ENCODE results near the gene ZSWIM1. TPM values are rescaled to one million over a fixed set of nuclear protein-coding genes. Genes with fewer than 3 reads are reported as not detected.
A peak's percentile ranks its signal among the peaks of the same experiment; 100 is the strongest.

The ZSWIM1 gene
- total RNA-seq, 1 donor from 2014 or later: 12.6 TPM

DNA sequence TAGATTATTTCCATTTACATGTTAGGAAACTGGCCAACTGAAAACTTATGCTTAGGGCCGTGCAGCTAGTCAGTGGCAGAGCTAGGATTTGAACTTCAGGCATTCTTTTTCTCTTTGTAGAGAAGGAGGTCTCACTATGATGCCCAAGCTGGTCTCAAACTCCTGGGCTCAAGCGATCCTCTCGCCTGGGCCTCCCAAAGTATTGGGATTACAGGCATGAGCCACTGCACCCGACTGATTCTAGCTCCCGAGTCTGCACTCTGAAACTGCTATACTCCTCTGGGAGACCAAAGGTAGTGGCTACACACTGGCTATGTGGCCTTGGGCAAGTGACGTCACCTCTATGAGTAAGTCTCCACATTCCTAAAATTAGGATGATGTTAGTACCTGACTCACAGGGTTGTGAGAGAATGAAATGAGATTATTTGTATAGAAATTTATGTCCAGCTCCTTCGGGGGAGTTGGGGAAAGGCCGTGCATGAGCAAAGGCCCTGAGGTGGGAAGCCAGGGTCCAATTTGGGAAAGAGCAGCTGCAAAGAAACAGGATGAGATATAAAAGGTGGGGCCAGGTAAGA, 24.6 kb downstream of the ZSWIM1 start:
- Mint-ChIP-seq H3K4me1 (ENCODE audit: unreplicated experiment) (peaks cover 2% of the 10 kb centered on the region), H3K27ac (ENCODE audit: unreplicated experiment) (no peak overlapping the region), H3K27me3 (ENCODE audit: unreplicated experiment) (peaks cover 8% of the 10 kb centered on the region), H3K36me3 (ENCODE audit: low read depth, unreplicated experiment) (peaks cover 15% of the 10 kb centered on the region), H3K9me3 (ENCODE audit: unreplicated experiment) (no peaks in the 10 kb centered on the region), H3K4me3 (ENCODE audit: unreplicated experiment) (no peak overlapping the region)
- no peak for DNase-seq (ENCODE audit: low spot score)
- no peak for TF ChIP-seq CTCF (IDR thresholded peaks at IDR 0.05; ENCODE audit: unreplicated experiment)

GRCh38 chr20:45907219-45907948, 26.4 kb downstream of the ZSWIM1 start:
- no peak overlapping the region for H3K4me3 Mint-ChIP-seq (ENCODE audit: unreplicated experiment)
- H3K4me1 Mint-ChIP-seq (ENCODE audit: unreplicated experiment): peaks cover 3% of the 10 kb centered on the region
- TF ChIP-seq CTCF (IDR thresholded peaks at IDR 0.05; ENCODE audit: unreplicated experiment): no peak
- no peaks in the 10 kb centered on the region for H3K9me3 Mint-ChIP-seq (ENCODE audit: unreplicated experiment)
- H3K27me3 Mint-ChIP-seq (ENCODE audit: unreplicated experiment): peaks cover 10% of the 10 kb centered on the region
- H3K27ac Mint-ChIP-seq (ENCODE audit: unreplicated experiment): no peak overlapping the region
- peaks cover 15% of the 10 kb centered on the region for H3K36me3 Mint-ChIP-seq (ENCODE audit: low read depth, unreplicated experiment)
- no peak for DNase-seq (ENCODE audit: low spot score)

- peaks cover 15% of the 10 kb centered on the region for H3K36me3 Mint-ChIP-seq (ENCODE audit: low read depth, unreplicated experiment)
- peak overlapping the region; percentile 14 for H3K4me3 Mint-ChIP-seq (ENCODE audit: unreplicated experiment)
- H3K4me1 Mint-ChIP-seq (ENCODE audit: unreplicated experiment): peaks cover 3% of the 10 kb centered on the region
- no peak for DNase-seq (ENCODE audit: low spot score)
- no peak overlapping the region for H3K27ac Mint-ChIP-seq (ENCODE audit: unreplicated experiment)
- no peaks in the 10 kb centered on the region for H3K9me3 Mint-ChIP-seq (ENCODE audit: unreplicated experiment)
- H3K27me3 Mint-ChIP-seq (ENCODE audit: unreplicated experiment): peaks cover 10% of the 10 kb centered on the region
- no peak for TF ChIP-seq CTCF (IDR thresholded peaks at IDR 0.05; ENCODE audit: unreplicated experiment)
These were observed 27.1 kb downstream of the ZSWIM1 start for GRCh38 chr20:45908084-45908483.

GRCh38 chr20:45909336-45909808, 28.3 kb downstream of the ZSWIM1 start:
- no peak for TF ChIP-seq CTCF (IDR thresholded peaks at IDR 0.05; ENCODE audit: unreplicated experiment)
- H3K4me3 Mint-ChIP-seq (ENCODE audit: unreplicated experiment): no peak overlapping the region

More at GRCh38 chr20:45909336-45909808, 28.3 kb downstream of the ZSWIM1 start:
- DNase-seq (ENCODE audit: low spot score): no peak
- H3K9me3 Mint-ChIP-seq (ENCODE audit: unreplicated experiment): no peaks in the 10 kb centered on the region
- H3K4me1 Mint-ChIP-seq (ENCODE audit: unreplicated experiment): peaks cover 7% of the 10 kb centered on the region
- no peak overlapping the region for H3K27ac Mint-ChIP-seq (ENCODE audit: unreplicated experiment)
- peaks cover 15% of the 10 kb centered on the region for H3K36me3 Mint-ChIP-seq (ENCODE audit: low read depth, unreplicated experiment)
- peaks cover 10% of the 10 kb centered on the region for H3K27me3 Mint-ChIP-seq (ENCODE audit: unreplicated experiment)
